K562 (cell line): Measurements from ENCODE around the gene RTL10. TPM values are rescaled to one million over a fixed set of nuclear protein-coding genes. Genes with fewer than 3 reads are reported as not detected.

Source experiments
- CSDE1 ChIP-seq, 2 experiments: fragments of 450-650 bp; IDR thresholded peaks; 2 replicates each; pipeline ENCODE4 v1.6.1; 2016; ENCODE audit warnings: mild to moderate bottlenecking in 1 of 2
- FOS ChIP-seq: IDR thresholded peaks from 3 replicates; pipeline ENCODE4 v1.6.1; 2011; ENCODE audit not compliant: insufficient read length; ENCODE audit errors: extremely low read depth
- RBM14 ChIP-seq: fragments of 200-400 bp; formaldehyde crosslinking; IDR thresholded peaks from 2 replicates; pipeline ENCODE4 v1.6.1; 2018; ENCODE audit warnings: low read depth, mild to moderate bottlenecking, low read length, moderate library complexity, borderline replicate concordance; ENCODE audit not compliant: insufficient read depth
- polyA plus RNA-seq, 8 experiments: library from polyadenylated mRNA; depleted of rRNA in 4 of 8; stranded (reverse) in 5 of 8; unstranded in 3 of 8; fragments of >200 nt; fragmentation: Nextera tagmentation in 2 of 8; fragmentation: Illumina TruSeq in 1 of 8; extraction: Ambion mirVana in 2 of 8; extraction: Trizol in 1 of 8; gene quantifications; 2 replicates each; pipeline versions ENCODE4 v1.2.1 to v1.2.3, GENCODE V29; 2011 to 2014; ENCODE audit warnings: inconsistent platforms in 1 of 8, missing spikeins in 1 of 8
- total RNA-seq, 7 experiments: library from RNA; depleted of rRNA in 6 of 7; stranded (reverse); fragments of >200 nt in 6 of 7; fragmentation: Illumina TruSeq in 2 of 7; extraction: Trizol in 2 of 7; gene quantifications; 2 replicates each; pipeline versions ENCODE4 v1.2.1 to v1.2.3, GENCODE V29; 2011 to 2021; ENCODE audit warnings: low replicate concordance in 1 of 7
- TF ChIP-seq, protein P1 (sequence below), 2 experiments: fragments of 450-650 bp in 1 of 2; sonication (generic) in 1 of 2; formaldehyde crosslinking in 1 of 2; IDR thresholded peaks; 2 replicates each; pipeline versions ENCODE4 v1.7.1 to v1.9.0; 2016 to 2022; ENCODE audit warnings: inconsistent platforms in 1 of 2, mild to moderate bottlenecking in 1 of 2, missing genetic modification reagents in 1 of 2
- TF ChIP-seq, protein P2 (sequence below): fragments of 250-450 bp; sonication (Bioruptor Pico); IDR thresholded peaks from 2 replicates; pipeline ENCODE4 v1.8.0; 2021; ENCODE audit warnings: borderline replicate concordance, mild to moderate bottlenecking, moderate library complexity; ENCODE audit not compliant: poor library complexity, severe bottlenecking
- TF ChIP-seq, protein P3 (sequence below): fragments of 450-650 bp; IDR thresholded peaks from 2 replicates; pipeline ENCODE4 v1.6.1; 2016; ENCODE audit warnings: antibody characterized with exemption
- TF ChIP-seq, protein P4 (sequence below): fragments of 250-450 bp; sonication (Bioruptor Pico); IDR thresholded peaks from 2 replicates; pipeline ENCODE4 v1.9.0; 2021; ENCODE audit warnings: mild to moderate bottlenecking, inconsistent platforms

The RTL10 gene
- total and polyA plus RNA-seq, 9 of the 15 experiments (the other 6 are each of a cell fraction or from before 2014, with no cell fraction given), result 19.8 to 75.5 (median 32.5) TPM

DNA sequence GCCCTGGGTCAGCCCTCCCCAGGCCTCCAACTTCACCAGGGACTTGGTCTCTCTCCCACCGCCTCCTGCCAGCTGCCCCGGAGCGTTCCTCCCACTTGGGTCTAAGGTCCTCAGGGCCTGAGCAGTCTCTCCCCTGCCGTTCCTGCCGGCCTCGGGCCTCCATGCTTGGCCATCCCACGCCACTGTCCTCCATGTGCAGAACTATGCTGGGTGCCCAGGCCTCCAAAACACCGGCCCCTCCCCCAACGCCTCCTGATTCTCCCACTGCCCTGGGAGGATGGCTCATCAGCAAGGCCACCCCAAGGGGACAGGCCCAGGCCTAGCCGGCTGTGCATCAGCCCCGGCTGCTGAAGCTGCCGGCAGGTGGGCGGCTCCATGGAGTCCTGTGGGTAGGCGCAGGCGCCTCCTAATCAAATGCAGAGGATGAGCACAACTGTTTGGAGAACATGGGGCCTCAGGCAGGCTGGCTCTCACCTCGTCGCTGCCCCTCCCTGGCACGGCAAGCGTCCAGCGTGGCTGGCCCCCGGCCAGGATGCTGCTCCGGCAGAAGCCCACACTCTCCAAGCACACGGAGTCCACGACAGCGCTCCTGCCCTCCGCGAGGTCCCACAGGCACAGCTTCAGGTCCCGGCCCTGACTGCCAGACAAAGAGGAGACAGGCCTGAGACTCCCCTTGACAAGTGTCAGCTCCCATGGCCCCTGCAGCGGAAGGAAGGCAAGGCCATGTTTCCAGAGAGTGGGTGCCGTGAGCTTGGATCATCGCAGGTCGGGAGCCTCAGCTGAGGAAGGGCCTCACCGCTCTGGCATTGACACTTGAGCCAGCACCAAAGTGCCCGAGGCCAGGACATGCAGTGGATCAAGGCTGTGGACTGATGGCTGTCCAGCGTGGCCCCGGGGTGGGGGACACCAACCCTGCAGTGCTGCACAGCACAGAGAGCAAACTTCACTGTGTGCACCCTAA lies 42.6 kb downstream of the RTL10 start (continued):
- TF ChIP-seq, protein P1, sequence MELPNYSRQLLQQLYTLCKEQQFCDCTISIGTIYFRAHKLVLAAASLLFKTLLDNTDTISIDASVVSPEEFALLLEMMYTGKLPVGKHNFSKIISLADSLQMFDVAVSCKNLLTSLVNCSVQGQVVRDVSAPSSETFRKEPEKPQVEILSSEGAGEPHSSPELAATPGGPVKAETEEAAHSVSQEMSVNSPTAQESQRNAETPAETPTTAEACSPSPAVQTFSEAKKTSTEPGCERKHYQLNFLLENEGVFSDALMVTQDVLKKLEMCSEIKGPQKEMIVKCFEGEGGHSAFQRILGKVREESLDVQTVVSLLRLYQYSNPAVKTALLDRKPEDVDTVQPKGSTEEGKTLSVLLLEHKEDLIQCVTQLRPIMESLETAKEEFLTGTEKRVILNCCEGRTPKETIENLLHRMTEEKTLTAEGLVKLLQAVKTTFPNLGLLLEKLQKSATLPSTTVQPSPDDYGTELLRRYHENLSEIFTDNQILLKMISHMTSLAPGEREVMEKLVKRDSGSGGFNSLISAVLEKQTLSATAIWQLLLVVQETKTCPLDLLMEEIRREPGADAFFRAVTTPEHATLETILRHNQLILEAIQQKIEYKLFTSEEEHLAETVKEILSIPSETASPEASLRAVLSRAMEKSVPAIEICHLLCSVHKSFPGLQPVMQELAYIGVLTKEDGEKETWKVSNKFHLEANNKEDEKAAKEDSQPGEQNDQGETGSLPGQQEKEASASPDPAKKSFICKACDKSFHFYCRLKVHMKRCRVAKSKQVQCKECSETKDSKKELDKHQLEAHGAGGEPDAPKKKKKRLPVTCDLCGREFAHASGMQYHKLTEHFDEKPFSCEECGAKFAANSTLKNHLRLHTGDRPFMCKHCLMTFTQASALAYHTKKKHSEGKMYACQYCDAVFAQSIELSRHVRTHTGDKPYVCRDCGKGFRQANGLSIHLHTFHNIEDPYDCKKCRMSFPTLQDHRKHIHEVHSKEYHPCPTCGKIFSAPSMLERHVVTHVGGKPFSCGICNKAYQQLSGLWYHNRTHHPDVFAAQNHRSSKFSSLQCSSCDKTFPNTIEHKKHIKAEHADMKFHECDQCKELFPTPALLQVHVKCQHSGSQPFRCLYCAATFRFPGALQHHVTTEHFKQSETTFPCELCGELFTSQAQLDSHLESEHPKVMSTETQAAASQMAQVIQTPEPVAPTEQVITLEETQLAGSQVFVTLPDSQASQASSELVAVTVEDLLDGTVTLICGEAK (IDR thresholded peaks at IDR 0.05), result no peak
- TF ChIP-seq, protein P1 (CRISPR knock-in tag; IDR thresholded peaks at IDR 0.05), result 0 out of 2 replicates have a peak, but pooled peaks have one; percentile 13
- TF ChIP-seq, protein P2, sequence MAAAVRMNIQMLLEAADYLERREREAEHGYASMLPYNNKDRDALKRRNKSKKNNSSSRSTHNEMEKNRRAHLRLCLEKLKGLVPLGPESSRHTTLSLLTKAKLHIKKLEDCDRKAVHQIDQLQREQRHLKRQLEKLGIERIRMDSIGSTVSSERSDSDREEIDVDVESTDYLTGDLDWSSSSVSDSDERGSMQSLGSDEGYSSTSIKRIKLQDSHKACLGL (CRISPR knock-in tag), result peak; percentile 18
- TF ChIP-seq, protein P3, sequence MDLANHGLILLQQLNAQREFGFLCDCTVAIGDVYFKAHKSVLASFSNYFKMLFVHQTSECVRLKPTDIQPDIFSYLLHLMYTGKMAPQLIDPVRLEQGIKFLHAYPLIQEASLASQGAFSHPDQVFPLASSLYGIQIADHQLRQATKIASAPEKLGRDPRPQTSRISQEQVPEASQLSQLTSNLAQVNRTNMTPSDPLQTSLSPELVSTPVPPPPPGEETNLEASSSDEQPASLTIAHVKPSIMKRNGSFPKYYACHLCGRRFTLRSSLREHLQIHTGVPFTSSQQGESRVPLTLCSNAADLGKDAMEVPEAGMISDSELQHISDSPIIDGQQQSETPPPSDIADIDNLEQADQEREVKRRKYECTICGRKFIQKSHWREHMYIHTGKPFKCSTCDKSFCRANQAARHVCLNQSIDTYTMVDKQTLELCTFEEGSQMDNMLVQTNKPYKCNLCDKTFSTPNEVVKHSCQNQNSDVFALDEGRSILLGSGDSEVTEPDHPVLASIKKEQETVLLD, result no peak
- TF ChIP-seq FOS, result no peak
- TF ChIP-seq, protein P4, sequence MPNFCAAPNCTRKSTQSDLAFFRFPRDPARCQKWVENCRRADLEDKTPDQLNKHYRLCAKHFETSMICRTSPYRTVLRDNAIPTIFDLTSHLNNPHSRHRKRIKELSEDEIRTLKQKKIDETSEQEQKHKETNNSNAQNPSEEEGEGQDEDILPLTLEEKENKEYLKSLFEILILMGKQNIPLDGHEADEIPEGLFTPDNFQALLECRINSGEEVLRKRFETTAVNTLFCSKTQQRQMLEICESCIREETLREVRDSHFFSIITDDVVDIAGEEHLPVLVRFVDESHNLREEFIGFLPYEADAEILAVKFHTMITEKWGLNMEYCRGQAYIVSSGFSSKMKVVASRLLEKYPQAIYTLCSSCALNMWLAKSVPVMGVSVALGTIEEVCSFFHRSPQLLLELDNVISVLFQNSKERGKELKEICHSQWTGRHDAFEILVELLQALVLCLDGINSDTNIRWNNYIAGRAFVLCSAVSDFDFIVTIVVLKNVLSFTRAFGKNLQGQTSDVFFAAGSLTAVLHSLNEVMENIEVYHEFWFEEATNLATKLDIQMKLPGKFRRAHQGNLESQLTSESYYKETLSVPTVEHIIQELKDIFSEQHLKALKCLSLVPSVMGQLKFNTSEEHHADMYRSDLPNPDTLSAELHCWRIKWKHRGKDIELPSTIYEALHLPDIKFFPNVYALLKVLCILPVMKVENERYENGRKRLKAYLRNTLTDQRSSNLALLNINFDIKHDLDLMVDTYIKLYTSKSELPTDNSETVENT, result 0 out of 2 replicates have a peak, but pooled peaks have one; percentile 11
- TF ChIP-seq RBM14, result 0 out of 2 replicates have a peak, but pooled peaks have one; percentile 68
- TF ChIP-seq CSDE1 (IDR thresholded peaks at IDR 0.05), result no peak
